ENCODE measurements around the gene APOBEC3B.
"Not testable (repeated sequence)": the region's sequence is repeated elsewhere in the genome, so short reads cannot be mapped to it uniquely, and the experiment has no call there.

APOBEC3B gene

GRCh38 chr22:38981992-38982927, at the start of gene APOBEC3B:
Gene APOBEC3B (plus strand): TSS chr22:38982347. CDS start chr22:38982454, 107 bp downstream.
- DNase-seq = peak in 42 of 58 donors; percentile 3 to 63 (median 27)

- peak in 1 of 58 donors; percentile 13 for DNase-seq
Measured at GRCh38 chr22:38935023-38935422, 47.1 kb upstream of the APOBEC3B start.

GRCh38 chr22:38935616-38936015, 46.5 kb upstream of the APOBEC3B start:
- no peak for DNase-seq

- no peak for DNase-seq
Measured at GRCh38 chr22:38936562-38936961, 45.6 kb upstream of the APOBEC3B start.

GRCh38 chr22:38937036-38937435, 45.1 kb upstream of the APOBEC3B start:
- no peak for DNase-seq

- DNase-seq = no peak
Measured at GRCh38 chr22:38937541-38937940, 44.6 kb upstream of the APOBEC3B start.

GRCh38 chr22:38938221-38938620, 43.9 kb upstream of the APOBEC3B start:
- no peak for DNase-seq

GRCh38 chr22:38938925-38939324, 43.2 kb upstream of the APOBEC3B start:
- DNase-seq = no peak

- no peak for DNase-seq
Measured at GRCh38 chr22:38940811-38941384, 41.2 kb upstream of the APOBEC3B start.

GRCh38 chr22:38941488-38941987, 40.6 kb upstream of the APOBEC3B start:
- DNase-seq = peak in 2 of 58 donors; percentile 3 to 16

- DNase-seq = no peak
Measured at GRCh38 chr22:38942702-38943101, 39.4 kb upstream of the APOBEC3B start.

GRCh38 chr22:38943201-38943600, 38.9 kb upstream of the APOBEC3B start:
- no peak for DNase-seq

- no peak for DNase-seq
Measured at GRCh38 chr22:38943882-38944281, 38.3 kb upstream of the APOBEC3B start.

GRCh38 chr22:38944653-38945052, 37.5 kb upstream of the APOBEC3B start:
- DNase-seq = no peak

GRCh38 chr22:38945706-38946338, 36.3 kb upstream of the APOBEC3B start:
- not testable (repeated sequence) for DNase-seq

- no peak for DNase-seq
Measured at GRCh38 chr22:38946771-38947170, 35.4 kb upstream of the APOBEC3B start.

GRCh38 chr22:38947321-38948140, 34.6 kb upstream of the APOBEC3B start:
- DNase-seq = peak in 1 of 58 donors; percentile 11

- DNase-seq = no peak
Measured at GRCh38 chr22:38948181-38948940, 33.8 kb upstream of the APOBEC3B start.

- no peak for DNase-seq
Measured at GRCh38 chr22:38949889-38950405, 32.2 kb upstream of the APOBEC3B start.
